Loucy (cell line): Measurements from ENCODE around the gene APOBEC3A.

ENCODE experiments used
- EZH2phosphoT487 ChIP-seq: fragments of 200-600 bp; IDR thresholded peaks from 2 replicates; pipeline ENCODE4 v1.6.1; 2018; ENCODE audit warnings: antibody characterized with exemption, mild to moderate bottlenecking, moderate library complexity, borderline replicate concordance
- TF ChIP-seq, protein P1 (sequence below): fragments of 200-600 bp; sonication (generic); conservative IDR thresholded peaks from 2 replicates; pipeline ENCODE4 v1.5.1; 2014; ENCODE audit warnings: mild to moderate bottlenecking, antibody characterized with exemption, low read length

DNA sequence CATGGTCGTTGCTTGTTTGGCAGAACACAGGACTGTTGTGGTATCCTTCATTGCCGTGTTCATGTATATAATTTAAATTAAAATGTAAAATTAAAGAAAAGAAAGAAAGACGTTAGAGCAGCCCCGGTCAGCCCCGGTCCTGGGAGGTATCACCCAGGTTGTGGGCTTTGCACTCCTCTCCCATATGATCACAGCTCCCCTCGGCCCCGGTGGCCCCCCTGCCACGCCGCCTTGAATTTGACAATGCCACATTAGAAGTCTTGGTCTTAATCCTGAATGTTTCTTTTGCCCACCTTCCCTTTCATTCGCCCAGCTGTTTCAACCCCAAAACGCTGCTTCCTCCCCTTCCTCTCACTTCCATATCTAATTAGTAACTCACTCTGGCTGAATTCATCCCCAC, 11.4 kb downstream of the APOBEC3A start:
- TF ChIP-seq, protein P1, sequence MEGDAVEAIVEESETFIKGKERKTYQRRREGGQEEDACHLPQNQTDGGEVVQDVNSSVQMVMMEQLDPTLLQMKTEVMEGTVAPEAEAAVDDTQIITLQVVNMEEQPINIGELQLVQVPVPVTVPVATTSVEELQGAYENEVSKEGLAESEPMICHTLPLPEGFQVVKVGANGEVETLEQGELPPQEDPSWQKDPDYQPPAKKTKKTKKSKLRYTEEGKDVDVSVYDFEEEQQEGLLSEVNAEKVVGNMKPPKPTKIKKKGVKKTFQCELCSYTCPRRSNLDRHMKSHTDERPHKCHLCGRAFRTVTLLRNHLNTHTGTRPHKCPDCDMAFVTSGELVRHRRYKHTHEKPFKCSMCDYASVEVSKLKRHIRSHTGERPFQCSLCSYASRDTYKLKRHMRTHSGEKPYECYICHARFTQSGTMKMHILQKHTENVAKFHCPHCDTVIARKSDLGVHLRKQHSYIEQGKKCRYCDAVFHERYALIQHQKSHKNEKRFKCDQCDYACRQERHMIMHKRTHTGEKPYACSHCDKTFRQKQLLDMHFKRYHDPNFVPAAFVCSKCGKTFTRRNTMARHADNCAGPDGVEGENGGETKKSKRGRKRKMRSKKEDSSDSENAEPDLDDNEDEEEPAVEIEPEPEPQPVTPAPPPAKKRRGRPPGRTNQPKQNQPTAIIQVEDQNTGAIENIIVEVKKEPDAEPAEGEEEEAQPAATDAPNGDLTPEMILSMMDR: no peak
- no peak for TF ChIP-seq EZH2phosphoT487
